Measurements from ENCODE around the gene IREB2. TPM values are rescaled to one million over a fixed set of nuclear protein-coding genes. Genes with fewer than 3 reads are reported as not detected.
"Not testable (repeated sequence)": the region's sequence is repeated elsewhere in the genome, so short reads cannot be mapped to it uniquely, and the experiment has no call there.

IREB2 gene
- total and polyA plus RNA-seq, 12 donors: 6.0 to 39.8 (median 30.2) TPM

GRCh38 chr15:78402061-78402610, 35.9 kb upstream of the IREB2 start:
- intact Hi-C loops (cut with DNase I): no loop called here
- Histone ChIP-seq H3K4me3 (no peak overlapping the region), H3K27ac (no peak overlapping the region), H3K4me1 (peaks cover 0 to 6% (median 0%) of the 10 kb centered on the region in 9 donors), H3K36me3 (no peaks in the 10 kb centered on the region), H3K27me3 (peaks cover 0 to 44% (median 25%) of the 10 kb centered on the region in 7 donors), H3K9me3 (no peaks in the 10 kb centered on the region)
- TF ChIP-seq CTCF (IDR thresholded peaks at IDR 0.05): no peak
- ATAC-seq (no peak), DNase-seq (no peak)
- 75 to 77% methylated on average over 9 of the region's 9 CpGs for WGBS, 2 donors

- Histone ChIP-seq H3K27me3 (peaks cover 0 to 44% (median 25%) of the 10 kb centered on the region in 7 donors), H3K4me3 (no peak overlapping the region), H3K9me3 (no peaks in the 10 kb centered on the region), H3K4me1 (peaks cover 0 to 6% (median 0%) of the 10 kb centered on the region in 9 donors), H3K36me3 (no peaks in the 10 kb centered on the region), H3K27ac (no peak overlapping the region)
- ATAC-seq (no peak), DNase-seq (no peak)
- 86 to 90% methylated on average over 3 of the region's 3 CpGs for WGBS, 2 donors
- intact Hi-C loops (cut with DNase I): no loop called here
- no peak for TF ChIP-seq CTCF (IDR thresholded peaks at IDR 0.05)
Observed at GRCh38 chr15:78404125-78404524, 33.9 kb upstream of the IREB2 start.

- H3K27ac ChIP-seq; intact Hi-C loops (cut with DNase I); H3K36me3 ChIP-seq; H3K4me1 ChIP-seq; DNase-seq; ATAC-seq; H3K4me3 ChIP-seq; H3K9me3 ChIP-seq: not testable (repeated sequence)
- 92 to 96% methylated on average over 7 of the region's 7 CpGs for WGBS, 2 donors
- peaks cover 0 to 44% (median 24%) of the 10 kb centered on the region in 7 donors for H3K27me3 ChIP-seq
Observed at GRCh38 chr15:78404796-78405195, 33.2 kb upstream of the IREB2 start.

GRCh38 chr15:78405336-78405924, 32.6 kb upstream of the IREB2 start:
- 31 to 37% methylated on average over 26 of the region's 26 CpGs for WGBS, 2 donors
- TF ChIP-seq CTCF (IDR thresholded peaks at IDR 0.05): no peak
- Histone ChIP-seq H3K9me3 (no peaks in the 10 kb centered on the region), H3K4me3 (no peak overlapping the region), H3K27ac (no peak overlapping the region), H3K36me3 (no peaks in the 10 kb centered on the region), H3K27me3 (peaks cover 0 to 44% (median 21%) of the 10 kb centered on the region in 7 donors), H3K4me1 (peaks cover 0 to 5% (median 0%) of the 10 kb centered on the region in 9 donors)
- intact Hi-C loops (cut with DNase I): no loop called here
- ATAC-seq (peak in 1 of 8 donors; percentile 25), DNase-seq (no peak)

GRCh38 chr15:78406016-78406585, 31.9 kb upstream of the IREB2 start:
- WGBS, 2 donors: 79 to 89% methylated on average over 8 of the region's 8 CpGs
- intact Hi-C loops (cut with DNase I): no loop called here
- Histone ChIP-seq H3K4me3 (no peak overlapping the region), H3K4me1 (peaks cover 0 to 5% (median 0%) of the 10 kb centered on the region in 9 donors), H3K27me3 (peaks cover 0 to 44% (median 21%) of the 10 kb centered on the region in 7 donors), H3K9me3 (no peaks in the 10 kb centered on the region), H3K27ac (no peak overlapping the region), H3K36me3 (no peaks in the 10 kb centered on the region)
- peak in 1 of 8 donors; percentile 15 for ATAC-seq
- no peak for DNase-seq
- no peak for TF ChIP-seq CTCF (IDR thresholded peaks at IDR 0.05)

Measured in heart right ventricle (tissue), 16 donors.